Activated T-cell treated with anti-CD3 and anti-CD28 coated beads for 48 hours (primary cell): Measurements from ENCODE around the gene SH2D7.
A peak's percentile ranks its signal among the peaks of the same experiment; 100 is the strongest.

Source experiments
- DNase-seq: peaks from one replicate; pipeline ENCODE4 v3.0.0-alpha.2; 2020; ENCODE audit warnings: low read depth

Gene SH2D7

GRCh38 chr15:78079298-78080087 is 12.9 kb upstream of the SH2D7 start:
- no peak for DNase-seq

- DNase-seq = no peak
Measured at GRCh38 chr15:78080088-78080460, 12.3 kb upstream of the SH2D7 start.

GRCh38 chr15:78082106-78082742 is 10.1 kb upstream of the SH2D7 start:
- DNase-seq = no peak

- no peak for DNase-seq
Measured at GRCh38 chr15:78082743-78083110, 9.6 kb upstream of the SH2D7 start.

DNA sequence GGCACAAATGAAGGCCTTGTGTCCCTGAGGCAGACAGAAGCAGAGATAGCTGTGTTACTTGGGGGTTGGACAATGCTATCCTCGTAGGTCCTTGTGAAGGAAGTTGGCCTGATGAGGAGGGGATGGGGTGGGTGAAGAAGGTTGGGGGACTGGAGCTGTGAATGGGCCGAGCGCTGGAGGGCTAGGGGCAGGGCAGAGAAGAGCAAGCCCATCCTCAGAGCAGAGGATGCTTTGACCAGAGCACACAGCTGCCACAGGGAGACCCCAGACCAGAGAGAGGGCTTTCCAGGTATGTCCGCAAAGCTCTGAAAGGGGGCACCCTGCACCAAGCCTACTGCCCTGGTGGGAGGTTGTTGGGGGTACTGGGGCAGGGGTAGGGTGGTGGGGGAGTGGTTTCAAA is 9.2 kb upstream of the SH2D7 start:
- DNase-seq = no peak

- no peak for DNase-seq
Measured at GRCh38 chr15:78083687-78084448, 8.5 kb upstream of the SH2D7 start.

DNA sequence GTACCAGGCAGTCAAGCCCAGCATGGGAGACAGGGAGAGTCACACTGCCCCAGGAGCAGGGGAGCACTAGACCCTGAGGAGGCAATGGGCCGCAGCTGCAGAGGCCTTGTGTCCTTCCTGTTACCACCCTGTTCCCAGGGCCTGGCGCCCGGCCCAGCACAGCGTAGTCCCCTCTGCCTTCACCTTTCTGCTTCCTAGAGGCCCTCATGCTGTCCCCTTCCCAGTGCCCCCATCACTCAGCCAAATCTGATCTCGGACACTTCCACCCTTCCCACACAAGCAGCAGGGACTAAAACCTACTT is 8.0 kb upstream of the SH2D7 start:
- no peak for DNase-seq

DNA sequence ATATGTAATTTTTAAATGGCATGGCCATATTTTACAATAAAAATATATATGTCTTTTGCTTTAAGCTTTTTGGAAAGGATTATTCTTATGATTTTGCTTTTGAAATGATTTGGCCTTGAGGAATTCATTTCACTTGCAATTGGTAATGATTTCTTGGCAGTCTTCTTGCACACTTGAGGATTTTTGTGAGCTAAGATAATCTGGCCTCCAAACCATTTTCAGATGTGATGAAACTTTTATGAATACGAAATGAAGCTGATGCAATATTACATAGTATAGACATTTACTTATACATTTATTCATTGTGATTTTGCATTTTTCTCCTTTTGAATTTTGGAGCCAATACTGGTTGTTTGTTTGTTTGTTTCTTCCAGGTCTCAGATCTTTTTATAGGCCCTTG is 6.4 kb upstream of the SH2D7 start:
- no peak for DNase-seq

GRCh38 chr15:78087951-78088772 is 4.2 kb upstream of the SH2D7 start:
- no peak for DNase-seq

- no peak for DNase-seq
Measured at GRCh38 chr15:78088773-78089080, 3.6 kb upstream of the SH2D7 start.

DNA sequence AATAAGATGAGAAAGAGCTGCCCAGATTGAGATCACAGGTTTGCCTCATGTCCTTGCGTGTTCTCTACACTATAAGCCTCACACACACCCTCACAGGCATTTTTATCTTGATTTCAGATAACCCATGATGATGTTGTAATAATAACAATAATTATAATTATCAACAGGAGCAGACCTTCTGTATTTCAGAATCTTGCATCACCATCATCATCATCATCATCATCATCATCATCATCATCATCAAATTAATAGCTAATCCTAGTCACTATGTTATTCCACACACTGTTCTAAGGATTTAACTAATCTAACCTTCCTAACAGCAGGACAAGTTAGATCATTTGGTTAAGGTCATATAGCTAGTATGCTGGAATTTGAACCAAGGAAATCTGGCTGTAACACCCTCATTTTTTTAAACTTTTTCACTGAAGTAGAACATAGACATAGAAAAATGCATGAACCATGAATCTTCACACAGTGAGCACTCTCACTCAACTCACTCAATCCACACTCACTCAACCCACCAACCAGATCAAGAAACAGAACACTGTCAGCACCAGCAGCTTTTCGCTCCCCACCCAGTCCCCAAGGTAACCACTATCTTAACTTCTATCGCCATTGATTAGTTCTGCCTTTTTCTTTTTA is 1.8 kb upstream of the SH2D7 start:
- DNase-seq = no peak

- no peak for DNase-seq
Measured at GRCh38 chr15:78093242-78094020, 1.1 kb downstream of the SH2D7 start.

DNA sequence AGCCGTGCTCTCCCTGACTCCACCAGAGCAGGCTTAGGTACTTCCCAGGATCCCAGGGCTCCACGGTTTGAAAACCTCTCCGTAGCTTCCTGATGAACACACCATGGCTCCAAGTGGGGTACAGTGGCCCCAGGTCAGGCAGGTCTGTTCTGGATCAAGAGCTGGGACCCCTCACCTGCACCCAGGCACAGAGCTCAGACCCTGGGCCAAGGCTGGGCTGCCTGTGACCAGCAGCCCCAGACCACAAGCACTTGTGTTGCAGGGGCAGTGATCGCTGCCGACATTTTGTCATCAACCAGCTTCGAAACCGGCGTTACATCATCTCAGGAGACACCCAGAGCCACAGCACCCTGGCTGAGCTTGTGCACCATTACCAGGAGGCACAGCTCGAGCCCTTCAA is 5.3 kb downstream of the SH2D7 start:
- DNase-seq = no peak

- DNase-seq = no peak
Measured at GRCh38 chr15:78098131-78098755, 5.9 kb downstream of the SH2D7 start.

GRCh38 chr15:78100886-78101285 is 8.5 kb downstream of the SH2D7 start:
- no peak for DNase-seq

DNA sequence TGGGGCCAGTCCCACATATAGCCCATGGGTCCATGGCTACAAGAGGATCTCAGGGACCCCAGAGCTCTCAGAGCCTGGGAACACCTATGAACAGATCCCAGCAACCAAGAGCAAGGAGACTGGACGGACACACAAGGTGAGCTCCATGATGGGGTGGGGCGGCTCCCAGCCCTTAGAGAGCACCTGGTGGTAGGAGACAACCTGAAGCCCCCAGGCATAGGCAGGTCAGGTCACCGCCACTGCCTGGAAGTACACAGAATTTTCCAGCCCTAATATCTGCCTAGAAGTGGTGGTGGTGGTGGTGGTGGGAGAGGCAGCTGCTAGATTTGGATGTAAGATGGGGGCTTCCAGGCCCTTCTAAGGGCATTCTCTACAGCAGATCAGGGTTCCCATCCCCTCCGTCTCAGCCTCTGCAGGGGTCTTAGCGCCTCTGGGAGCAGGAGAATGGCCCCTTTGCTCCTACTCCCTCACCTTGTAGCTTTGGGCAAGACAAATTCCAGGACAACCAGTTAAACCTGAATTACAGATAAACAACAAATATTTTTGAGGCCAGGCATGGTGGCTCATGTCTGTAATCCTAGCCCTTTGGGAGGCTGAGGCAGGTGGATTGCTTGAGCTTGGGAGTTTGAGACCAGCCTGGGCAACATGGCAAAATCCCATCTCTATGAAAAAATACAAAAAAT is 9.2 kb downstream of the SH2D7 start:
- no peak for DNase-seq

GRCh38 chr15:78102211-78102610 is 9.8 kb downstream of the SH2D7 start:
- DNase-seq = no peak

DNA sequence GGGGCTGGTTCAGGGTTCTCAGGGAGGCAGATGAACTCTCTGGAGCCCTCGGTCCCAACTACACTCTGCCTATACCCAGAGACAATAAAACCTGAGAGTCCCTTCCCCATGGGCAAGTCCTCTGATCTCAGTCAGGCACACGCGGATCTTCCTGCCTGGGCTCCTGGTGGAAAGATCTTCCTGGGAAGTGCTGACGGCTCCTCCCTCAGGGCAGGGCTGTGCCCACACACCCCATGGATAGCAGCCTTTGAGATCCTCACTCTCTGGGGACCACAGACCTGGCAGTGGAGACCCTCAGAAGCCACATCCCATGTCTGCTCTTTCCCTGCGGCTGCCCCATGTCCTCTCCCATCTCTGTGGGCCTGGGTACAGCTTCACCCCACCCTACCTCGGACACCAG is 10.4 kb downstream of the SH2D7 start:
- DNase-seq = no peak

DNA sequence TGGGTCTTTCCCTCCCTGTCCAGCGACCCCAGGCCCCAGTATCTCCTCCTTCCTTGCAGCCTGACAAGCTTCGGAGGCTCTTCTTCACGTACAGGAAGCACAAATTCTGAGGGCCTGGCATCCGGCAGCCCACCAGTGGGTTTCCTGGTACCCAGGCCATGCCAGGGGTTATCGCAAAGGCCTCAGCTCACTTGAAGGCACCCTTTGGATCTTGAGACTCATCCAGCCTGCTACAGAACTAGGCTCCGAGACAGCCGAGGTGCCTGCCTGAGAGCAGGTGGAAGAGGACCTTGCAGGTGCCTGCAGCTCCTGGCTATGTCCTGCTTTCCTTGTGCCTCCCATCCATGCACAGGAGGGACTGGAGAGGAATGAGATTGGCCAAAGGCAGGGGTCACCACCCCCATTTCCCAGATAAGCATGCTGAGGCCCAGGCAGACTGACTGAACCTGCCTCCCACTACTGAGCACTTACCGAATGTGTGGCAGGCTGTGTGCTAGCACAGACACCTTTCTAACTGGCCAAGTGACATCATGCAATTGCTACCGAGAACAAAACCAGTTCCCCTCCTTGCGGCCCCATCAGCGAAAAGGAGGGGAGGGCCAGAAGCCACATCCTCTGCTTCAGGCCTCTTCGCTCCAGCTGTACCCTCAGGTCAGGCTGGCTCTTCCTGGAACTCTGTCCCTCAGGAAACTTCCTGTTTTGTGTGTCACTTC is 11.2 kb downstream of the SH2D7 start:
- DNase-seq = peak; percentile 56

GRCh38 chr15:78104119-78104479 is 11.7 kb downstream of the SH2D7 start:
- no peak for DNase-seq
